Glomerular visceral epithelial cell (primary cell): ENCODE results near the gene ZBTB16.

Experiments used
- DNase-seq: peaks from one replicate; pipeline ENCODE4 v3.0.0-alpha.2; 2016; ENCODE audit errors: extremely low spot score

The ZBTB16 gene

DNA sequence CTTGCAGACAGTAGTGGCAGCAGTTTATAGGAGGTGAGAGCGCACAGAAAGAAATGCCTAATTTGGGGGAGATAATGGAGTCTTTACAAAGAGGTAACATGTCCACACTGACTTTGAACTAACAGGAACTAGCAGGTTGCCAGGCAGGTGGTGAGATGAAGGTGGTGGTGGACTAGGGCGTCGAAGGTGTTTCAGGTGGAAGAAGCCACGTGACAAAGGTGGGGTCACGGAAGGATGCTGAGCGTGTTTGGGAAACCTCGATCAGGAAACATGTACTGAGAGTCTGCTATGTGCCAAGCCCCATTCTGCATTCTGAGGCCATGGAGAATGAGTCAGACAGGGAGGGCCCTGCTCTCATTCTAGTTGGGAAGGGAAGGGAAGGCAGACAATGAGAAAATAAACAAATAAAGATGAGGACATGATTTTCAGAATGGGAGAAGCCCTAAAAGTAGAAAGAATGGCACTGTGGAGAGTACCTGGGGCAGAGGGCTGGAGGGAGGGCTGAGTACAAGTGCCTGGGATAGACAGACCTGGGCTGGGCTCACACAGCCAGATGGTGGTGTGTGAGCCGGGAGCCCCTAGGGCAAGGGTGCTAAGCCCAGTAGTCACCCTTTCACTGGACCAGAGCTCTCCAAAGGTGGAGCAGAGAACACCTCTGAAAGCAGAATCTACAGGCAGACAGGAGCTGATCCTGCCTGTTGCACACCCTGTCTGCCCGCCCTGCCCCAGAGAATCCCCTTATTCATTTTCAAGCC, 220.5 kb downstream of the ZBTB16 start:
- DNase-seq, result no peak

DNA sequence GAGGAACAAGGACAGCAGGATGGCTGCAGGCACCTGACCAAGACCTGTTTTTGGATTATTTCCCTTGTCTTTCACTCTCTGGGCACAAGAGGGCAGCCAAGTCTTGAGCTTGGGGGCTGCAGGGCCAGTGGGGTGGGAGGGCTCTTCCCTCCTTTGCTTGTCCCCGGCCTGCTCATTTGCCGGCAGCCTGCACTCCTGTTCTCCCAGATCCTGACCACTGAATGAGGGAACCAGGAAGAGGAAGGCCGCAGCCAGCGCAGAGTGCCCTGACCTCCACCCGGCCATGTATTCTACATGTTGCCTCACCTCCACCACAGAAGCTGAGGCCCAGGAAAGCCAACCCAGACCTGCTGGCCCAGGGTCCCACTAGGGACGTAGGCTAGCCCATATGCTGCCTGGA, 221.2 kb downstream of the ZBTB16 start:
- peak; percentile 93 for DNase-seq

DNA sequence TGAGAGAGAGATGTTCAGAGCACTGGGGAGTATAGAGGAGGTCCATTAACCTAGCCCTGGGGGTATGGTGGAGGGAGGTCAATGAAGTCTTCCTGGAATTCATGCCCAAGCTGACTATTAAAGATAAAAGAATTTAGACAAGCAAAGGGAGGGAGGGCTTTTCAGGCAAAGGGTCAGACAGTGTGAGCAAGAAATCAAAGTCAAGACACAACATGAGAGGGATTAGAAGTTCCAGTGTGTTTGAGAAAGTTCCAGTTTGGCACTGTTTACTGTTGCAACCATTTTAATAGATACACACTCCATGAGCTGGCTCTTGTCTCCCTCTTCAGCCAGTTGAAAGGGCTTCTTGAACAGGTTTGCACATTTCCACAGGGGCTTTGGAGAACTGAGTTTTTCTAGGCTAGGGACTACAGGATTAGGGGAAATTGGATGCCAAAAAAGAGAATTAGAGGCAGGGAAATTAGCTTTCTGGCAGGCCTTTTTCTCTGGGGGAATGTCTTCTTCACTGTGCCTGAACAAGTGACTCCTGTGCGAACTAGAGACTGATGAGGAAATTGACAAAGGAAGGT, 222.0 kb downstream of the ZBTB16 start:
- no peak for DNase-seq

DNA sequence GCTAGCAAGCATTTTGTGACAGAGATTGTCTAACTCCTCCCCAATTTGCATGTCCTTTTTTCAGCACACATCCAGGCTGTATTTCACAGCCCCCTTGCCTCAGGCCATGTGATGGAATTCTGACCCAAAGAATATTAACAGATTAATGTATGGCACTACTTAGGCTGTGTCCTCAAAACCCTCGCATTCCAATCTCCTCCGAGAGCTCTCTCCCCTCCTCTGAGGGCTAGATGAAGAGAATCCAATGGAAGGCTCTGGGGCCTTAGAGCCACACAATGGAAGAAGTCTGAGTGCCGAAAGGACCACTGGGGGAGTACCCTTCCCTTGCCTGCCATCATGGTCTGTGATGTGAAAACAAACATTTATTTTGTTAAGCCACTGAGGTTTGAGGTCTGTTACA, 223.0 kb downstream of the ZBTB16 start:
- no peak for DNase-seq

DNA sequence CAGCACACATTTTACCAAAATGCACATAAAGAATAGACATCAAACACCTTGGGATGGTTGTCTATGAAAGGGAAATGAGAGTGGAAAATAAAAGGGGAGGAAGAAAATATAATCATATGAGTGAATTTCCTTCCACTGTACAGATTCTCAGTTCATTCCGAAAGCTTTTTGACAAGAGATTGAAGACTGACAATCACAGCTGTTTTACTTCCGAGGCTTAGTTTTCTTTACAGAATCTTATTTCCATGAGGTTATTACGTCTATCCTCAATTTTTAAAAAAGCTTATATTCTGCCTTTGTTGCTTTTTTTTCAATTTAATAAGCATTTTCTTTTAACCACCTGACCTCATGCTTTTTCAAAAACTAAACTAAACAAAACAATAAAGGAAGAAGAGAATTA, 223.9 kb downstream of the ZBTB16 start:
- no peak for DNase-seq

DNA sequence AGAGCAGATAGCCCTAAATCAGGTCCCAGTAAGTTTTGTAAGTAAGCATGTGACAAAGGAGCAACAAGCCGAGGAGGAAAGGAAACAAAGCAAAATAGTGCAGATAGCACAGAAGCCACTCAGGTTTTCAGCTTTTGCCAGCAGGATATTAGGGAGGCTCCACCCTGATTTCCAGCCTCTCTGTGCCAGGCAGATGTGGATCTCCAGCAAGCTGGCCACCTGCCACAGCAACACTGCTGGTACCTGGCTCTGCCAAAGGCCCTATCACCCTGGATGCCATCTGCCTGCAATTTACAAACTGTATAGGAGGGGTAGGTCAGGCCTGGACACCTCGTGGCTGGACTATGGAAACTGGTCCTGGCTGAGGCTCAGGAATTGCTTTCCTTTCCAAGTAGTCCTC, 224.5 kb downstream of the ZBTB16 start:
- DNase-seq, result no peak

DNA sequence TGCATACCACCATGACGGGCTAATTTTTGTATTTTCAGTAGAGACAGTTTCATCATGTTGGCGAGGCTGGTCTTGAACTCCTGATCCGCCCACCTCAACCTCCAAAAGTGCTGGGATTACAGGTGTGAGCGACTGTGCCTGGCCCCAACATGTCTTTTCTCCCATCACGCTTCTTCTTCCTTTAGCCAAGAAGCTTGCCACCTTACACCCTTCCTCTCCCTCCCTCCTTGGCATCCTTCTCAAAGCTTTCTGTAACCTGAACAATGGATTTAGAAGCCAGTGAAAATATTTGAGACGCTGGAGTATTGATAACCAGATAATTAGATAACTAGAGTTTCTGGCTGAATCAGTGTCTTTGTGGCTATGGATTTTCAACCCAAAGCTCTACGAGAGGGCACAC, 225.4 kb downstream of the ZBTB16 start:
- no peak for DNase-seq

DNA sequence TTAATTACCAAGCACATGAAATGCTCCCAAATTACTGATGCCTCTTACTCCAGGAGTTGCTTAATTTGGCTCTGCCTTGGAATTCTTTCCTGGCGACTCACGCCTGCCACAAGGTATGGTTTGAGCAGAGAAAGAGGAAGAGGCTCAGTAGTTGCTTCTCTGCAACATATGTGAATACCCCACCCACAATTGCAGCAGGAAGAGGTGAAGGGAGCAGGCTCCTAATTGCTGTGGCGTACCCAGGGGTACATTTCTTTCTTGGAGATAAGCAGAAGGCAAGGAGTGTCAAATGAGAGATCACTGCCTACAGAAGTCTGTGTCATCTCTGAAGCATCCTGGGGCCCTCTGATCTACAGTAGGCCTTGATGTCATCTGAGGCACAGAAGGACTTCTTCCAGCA, 226.1 kb downstream of the ZBTB16 start:
- DNase-seq, result peak; percentile 58

DNA sequence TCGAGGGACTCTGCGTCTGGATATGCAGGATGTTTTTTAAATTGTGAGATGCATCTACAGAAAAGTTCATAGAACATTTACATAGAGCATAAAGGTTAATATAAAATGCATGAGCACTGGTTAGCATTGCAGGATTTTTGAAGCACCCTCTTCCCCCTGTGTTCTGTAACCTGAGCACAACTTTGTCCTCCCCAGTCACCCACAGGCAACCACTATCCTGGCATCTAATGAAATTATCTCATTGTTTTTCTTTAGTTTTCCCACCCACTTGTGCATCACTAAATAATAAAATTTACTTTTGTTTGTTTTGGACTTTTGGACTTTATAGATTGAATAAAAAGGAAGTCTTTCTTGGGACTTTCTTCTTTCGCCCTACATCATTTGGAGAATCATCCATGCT, 226.7 kb downstream of the ZBTB16 start:
- DNase-seq, result no peak

DNA sequence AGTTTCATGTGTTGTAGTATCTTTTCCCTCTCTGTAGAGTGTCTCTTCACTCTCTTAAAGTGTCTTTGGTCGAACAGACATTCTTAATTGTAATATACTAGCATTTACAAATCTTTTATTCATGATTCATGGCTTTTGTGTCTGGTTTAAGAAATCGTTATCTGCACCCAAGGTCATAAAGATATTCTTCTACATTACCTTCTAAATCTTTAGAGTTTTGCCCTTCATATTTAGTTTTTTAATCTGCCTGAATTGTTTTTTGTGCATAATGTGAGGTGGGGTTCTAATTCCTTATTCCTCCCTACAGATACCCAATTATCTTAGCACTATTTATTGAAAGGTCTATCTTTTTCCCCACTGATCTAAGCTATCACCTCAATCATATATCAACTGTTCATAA, 227.6 kb downstream of the ZBTB16 start:
- no peak for DNase-seq

DNA sequence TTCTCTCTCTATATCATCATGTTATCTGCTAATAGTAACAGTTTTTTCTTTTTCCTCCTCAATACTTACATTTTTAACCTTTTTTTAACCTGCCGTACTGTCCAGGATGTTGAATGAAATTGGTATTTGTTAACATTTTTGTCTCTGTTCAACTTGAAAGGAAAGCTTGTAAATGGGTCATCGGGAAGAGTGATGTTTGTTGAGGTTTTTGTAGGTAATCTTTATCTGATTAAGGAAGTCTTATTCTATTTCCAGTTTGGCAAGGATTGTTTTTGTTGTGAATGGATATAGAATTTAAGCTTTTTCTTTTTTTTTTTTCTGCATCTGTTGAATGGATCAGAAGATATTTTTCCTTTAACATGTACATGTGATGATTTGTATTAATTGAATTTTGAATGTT, 228.6 kb downstream of the ZBTB16 start:
- no peak for DNase-seq

DNA sequence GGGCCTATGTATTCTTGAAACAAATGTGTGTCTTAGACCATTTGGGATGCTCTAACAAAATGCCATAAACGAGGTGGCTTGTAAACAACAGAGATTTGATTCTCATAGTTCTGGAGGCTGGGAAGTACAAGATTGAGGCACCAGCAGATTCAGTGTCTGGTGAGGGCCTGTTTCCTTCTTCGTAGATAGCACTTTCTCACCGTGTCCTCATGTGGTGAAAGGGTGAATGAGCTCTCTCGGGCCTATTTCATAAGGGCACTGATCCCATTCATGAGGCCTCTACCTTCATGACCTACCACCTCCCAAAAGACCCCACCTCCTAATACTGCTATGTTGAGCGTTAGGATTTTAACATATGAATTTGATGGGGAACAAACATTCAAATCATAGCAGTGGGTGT, 230.3 kb downstream of the ZBTB16 start:
- DNase-seq, result no peak

DNA sequence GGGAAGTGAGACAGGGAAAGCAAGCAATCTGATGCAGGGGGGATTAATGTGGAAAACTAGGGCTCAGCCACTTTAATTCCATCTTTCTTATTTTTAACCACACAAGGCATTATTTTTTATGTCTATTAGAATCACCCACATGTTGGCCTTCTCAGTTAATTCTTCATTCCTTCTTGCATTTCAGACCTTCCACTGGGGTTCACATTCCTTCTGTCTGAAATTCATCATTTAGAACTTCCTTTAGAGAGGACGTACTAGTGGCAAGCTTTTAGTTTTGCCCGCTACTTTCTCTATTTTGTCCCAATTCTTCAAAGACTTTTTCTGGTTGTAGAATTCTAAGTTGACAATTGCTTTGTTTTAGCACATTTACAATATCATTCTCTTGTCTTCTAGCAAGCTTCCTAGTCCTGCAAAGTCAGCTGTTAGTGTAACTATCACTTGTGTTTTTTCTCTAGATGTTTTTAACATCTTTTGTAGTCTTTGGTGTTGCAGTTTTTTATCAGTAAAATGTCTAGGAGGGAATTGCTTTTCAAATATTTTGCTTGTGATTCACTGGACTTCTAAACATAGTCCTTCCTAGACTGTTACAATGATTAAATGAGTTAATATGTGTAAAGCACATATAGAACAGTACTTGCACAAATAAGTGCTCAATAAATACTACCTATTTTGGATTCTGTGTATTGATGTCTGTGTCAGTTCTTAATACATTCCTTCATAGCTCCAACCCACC, 231.2 kb downstream of the ZBTB16 start:
- DNase-seq, result no peak

DNA sequence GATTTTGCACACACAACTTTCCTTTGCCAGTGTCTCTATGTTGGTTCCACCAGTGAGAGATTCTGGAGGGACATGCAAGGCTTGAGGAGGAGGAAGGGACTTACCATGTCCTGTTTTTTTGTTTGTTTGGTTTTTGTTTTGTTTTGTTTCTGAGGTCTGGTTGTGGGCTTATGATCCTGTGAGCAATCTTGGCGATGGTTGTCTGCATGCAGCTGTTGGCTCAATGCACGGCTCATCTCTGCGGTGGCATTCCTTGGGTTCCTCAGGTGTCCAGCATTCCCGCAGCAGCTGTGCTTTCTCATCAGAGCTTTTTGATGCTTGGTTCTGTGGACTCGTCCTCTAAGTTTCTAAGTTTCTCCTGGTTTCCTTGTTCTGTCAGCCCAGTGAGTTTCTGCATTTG, 231.9 kb downstream of the ZBTB16 start:
- DNase-seq, result peak; percentile 94

DNA sequence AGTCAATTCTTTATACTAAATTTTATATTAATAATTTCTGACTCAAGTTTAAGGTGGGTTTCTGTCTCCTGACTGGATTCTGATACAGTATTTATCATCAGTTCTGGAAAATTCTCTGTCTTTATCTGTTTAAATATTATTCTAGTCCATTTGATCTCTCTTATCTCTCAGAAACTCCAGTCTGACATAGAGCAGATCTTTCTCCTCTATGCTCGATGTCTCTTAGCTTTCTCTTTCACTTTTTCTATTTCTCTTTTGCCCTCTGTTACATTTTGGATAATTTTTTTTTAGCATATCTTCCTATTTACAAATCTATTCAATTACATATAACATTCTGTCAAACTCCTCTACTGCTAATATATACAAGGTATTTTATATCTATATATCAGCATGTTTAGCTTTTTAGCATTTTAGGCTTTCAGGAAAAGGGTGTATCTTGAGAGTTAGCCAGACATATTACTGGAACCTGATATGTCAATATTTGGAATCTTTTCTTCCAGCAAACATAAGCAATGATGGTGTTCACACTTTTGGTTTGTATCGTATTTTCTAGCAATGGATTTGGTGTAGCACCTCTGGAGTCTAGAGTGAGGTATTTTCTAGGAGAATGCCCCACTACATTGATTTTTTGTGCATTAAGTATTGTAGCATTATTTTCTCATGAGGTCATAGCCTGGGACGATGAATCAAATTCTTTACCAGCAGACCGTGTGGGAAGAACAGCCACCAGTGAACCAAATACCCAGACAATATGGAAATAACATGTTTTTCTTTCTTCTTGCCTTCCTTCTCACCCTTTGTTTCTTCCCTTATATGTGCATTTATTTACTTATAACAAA, 232.6 kb downstream of the ZBTB16 start:
- peak; percentile 88 for DNase-seq

DNA sequence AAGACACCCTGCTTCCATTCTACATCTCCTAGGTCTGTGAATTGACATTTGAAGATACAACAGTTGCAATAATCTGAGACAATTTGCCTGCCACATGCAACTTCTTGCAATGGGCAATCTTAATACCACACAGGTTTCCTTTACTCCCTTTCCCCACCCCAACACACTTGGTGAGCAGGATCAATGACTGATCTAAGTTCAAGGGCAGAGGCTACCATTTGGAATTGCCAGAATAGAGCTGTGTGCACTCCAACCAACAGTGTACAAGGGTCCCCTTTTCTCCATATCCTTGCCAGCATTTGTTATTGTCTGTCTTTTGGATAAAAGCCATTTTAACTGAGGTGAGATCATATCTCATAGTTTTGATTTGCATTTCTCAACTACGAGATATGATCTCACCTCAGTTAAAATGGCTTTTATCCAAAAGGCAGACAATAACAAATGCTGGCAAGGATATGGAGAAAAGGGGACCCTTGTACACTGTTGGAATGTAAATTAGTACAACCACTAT, 233.7 kb downstream of the ZBTB16 start:
- peak; percentile 52 for DNase-seq

DNA sequence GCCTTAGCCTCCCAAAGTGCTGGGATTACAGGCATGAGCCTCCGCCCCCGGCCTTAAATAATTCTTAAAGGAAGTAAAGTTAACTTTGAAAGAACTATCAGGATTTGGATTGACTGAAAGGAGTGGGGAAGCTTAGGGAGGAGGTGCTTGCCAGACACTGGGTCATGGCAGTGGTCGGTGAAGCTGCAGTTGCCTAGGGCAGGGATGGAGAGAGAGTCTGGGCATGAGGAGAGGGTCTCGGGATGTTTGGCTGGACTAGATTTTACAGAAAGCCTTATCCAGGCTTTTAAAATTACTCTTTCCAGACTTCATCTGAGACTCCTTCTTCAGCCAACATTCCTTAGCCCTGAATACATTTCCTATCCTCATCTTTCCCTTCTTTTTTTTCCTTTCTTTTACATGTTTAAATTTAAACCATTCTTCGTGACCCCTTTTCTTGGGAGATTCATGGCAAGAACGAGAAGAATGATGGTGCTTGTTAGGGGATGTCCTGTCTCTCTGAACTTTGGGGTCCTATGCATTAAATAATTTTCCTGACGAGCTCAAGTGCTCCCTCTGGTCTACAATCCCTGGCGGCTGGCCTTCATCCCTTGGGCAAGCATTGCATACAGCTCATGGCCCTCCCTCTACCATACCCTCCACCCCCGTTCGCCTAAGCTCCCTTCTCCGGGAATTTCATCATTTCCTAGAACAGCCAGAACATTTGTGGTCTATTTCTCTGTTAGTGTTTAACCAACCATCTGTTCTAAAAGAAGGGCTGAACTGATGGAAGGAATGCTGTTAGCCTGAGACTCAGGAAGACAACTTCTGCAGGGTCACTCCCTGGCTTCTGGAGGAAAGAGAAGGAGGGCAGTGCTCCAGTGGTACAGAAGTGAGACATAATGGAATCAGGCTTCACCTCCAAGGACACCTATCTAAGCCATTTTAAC, 236.4 kb downstream of the ZBTB16 start, which contains the start of gene NNMT:
Gene NNMT, plus strand, starts transcription at position 724 of the 929 bp plus-strand sequence. Its CDS starts 158 bp downstream, at position 882.
- DNase-seq, result peak; percentile 97

DNA sequence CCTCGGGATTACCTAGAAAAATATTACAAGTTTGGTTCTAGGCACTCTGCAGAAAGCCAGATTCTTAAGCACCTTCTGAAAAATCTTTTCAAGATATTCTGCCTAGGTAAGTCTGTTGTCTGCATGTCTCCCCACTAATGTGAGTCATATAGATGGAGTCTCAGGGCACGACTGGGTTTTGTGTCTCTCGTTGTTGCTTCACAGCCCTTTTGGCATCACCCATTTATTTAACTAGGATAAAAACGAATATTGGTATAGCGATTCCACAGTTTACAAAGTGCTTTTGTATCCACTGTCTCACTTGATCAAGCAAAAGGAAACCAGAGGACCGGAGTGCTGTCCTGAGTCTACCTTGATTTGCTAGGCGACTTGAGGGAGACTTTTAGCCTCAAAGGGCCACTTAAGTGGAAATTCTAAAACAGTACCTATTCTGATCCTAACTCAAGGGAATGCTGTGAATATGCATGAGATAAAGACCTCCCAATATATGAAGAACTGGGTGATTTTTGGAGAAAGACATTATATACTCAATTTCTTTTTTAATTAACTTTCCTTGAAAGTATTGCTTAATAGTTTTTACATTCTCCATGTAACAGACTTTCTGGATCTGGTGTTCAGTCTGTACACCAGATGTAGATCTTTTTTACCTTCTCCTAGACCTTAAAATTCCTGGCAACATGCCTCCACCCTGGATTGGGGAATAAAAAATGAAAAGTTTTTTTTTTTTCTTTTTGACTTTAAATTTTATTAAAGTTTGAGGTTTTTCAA, 237.3 kb downstream of the ZBTB16 start:
- DNase-seq, result no peak

DNA sequence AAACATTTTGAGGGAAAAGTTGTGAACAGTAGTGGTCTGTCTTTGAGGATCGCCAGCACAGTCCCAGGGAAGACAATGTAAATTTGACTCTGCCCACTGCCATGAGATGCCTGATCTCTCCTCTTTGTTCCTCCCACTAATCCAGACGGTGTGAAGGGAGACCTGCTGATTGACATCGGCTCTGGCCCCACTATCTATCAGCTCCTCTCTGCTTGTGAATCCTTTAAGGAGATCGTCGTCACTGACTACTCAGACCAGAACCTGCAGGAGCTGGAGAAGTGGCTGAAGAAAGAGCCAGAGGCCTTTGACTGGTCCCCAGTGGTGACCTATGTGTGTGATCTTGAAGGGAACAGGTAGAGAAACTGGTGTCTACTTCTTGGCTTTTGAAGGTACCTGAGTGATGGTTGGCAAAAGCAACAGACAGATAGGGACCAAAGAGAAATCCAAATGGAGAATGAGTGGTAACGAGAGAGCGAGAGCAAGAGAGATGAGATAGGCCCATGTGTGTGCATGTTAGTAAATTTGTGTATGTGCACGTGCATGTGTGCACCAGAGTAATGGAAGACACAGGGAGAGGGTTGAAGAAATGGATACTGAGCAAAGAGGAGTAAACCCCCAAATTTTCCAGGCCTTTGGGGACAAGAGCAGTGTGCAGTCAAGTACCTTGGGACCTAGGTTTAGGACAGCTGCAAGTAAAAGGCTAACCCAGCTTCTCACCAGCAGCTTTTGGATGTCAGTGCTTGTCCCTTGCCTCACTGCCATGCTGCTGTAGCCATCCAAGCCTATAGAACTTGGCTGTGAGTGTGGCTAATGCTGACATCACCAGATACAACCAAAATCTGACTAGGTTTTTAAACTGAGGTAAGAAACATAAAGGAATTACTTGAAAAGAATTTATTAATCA, 238.5 kb downstream of the ZBTB16 start:
- peak; percentile 64 for DNase-seq
